GM12891 (cell line): ENCODE results near the gene PRKCSH.

Experiments
- DNase-seq: peaks from one replicate; pipeline ENCODE4 v3.0.0; 2011; ENCODE audit warnings: low spot score; ENCODE audit not compliant: insufficient read length
- FAIRE-seq: peaks from 2 replicates; lab custom pipeline; 2011; peaks lifted over from hg19 to GRCh38; lab: Jason Lieb, UNC
- PAX5 ChIP-seq: IDR thresholded peaks from 2 replicates; pipeline ENCODE4 v1.6.1; 2011; ENCODE audit warnings: low read length, moderate library complexity, mild to moderate bottlenecking; ENCODE audit not compliant: insufficient read depth, severe bottlenecking
- POLR2A ChIP-seq: IDR thresholded peaks from 2 replicates; pipeline ENCODE4 v1.6.1; 2011; ENCODE audit warnings: low read depth, low read length, control low read depth
- POLR2AphosphoS5 ChIP-seq: IDR thresholded peaks from 2 replicates; pipeline ENCODE4 v1.6.1; 2011; ENCODE audit warnings: low read depth, low read length, control low read depth
- POU2F2 ChIP-seq: IDR thresholded peaks from 2 replicates; pipeline ENCODE4 v1.6.1; 2011; ENCODE audit warnings: low read depth, mild to moderate bottlenecking, control low read depth, low read length, moderate library complexity
- SPI1 ChIP-seq: IDR thresholded peaks from 2 replicates; pipeline ENCODE4 v1.6.1; 2011; ENCODE audit warnings: low read depth, low read length, control low read depth
- TAF1 ChIP-seq: IDR thresholded peaks from 2 replicates; pipeline ENCODE4 v1.6.1; 2011; ENCODE audit warnings: low read depth, low read length, control low read depth

The PRKCSH gene

DNA sequence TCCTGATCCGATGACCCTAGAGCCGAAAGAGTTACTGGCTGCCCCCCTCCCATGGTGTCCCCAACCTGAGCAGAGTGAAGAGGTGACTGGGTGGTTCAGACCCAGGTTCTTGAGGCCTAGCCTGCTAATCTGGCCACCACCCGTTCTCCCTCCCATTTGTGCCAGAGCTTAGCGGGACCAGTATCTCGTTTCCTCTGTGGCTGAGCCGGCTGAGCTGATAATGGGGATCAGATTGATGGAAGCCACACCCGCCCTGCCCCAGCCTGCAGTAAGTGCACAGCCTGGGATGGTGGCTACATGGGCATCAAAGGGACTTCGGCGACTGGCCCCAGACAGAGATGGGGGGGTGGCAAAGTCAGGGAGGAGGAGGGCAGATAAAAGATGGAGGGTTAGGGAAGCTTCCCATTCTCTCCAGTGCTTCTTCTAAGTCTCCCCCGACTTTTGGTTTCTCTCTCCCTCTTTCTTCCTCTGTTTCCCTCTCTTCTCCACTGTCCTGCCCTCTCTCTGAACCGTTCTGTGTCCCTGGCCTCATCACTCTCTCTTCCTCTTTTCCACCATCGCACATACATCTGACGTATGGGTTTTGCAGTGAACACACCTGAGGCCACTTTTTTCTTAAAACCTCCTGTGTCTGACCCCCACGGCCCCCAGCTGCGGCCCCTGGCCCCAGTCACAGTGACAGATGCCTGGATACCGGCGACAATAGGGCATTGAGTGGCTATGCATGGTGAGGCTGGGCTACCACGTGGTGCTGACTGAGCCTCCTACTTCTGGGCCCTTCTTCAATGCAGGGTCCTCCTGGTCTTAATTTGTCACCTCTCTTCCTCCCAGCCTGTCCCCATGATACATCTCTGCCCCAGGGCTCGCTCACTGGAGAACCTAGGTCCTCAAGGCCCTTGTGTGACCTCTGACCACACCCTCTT lies 43.0 kb downstream of the PRKCSH start:
- no peak for DNase-seq
- FAIRE-seq: no peak
- no peak for TF ChIP-seq TAF1
- TF ChIP-seq POLR2AphosphoS5: no peak
- TF ChIP-seq SPI1: peak; percentile 83
- no peak for TF ChIP-seq POLR2A

DNA sequence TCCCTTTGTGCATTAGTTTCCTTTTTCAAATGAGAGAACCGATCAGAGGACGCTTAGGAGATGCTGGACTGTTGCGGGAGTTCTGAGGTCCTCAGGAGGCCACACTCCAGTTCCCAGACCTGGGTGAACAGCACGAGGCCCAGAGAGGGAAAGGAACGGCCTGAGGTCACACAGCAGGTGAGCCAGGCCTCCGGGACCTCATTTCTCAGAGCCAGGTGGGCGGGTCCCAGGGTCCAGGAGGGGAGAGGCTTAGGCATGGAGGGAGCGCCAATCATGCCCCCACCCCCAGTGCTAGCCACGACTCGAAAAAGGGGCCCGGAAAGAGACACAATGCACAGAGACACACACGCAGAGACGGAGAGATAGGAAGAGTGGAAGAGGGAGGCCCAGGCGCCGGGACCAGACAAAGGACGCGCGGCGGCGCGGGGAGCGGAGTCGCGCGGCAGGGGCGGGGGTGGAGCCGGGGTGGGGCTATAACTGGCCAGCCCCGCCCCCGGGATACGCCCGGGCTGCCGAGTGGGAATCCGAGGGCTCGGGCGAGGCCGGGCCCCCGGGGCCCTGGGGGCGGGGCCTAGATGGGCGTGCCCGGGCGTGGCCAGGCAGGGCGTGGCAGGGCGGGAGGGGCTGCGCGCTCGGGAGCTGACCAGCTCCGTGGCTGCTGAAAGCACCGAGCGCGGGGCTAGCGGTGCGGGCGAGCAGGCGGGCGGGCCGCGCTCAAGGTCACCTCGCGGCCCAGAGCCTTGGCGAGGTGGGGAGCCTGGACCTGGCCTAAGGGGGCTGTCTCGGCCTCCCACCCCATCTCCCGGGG lies 43.9 kb downstream of the PRKCSH start:
- TF ChIP-seq POLR2AphosphoS5 (no peak), SPI1 (no peak)
- no peak for DNase-seq
- no peak for FAIRE-seq

- TF ChIP-seq PAX5: no peak
- TF ChIP-seq POLR2AphosphoS5: no peak
- TF ChIP-seq POU2F2: no peak
- no peak for TF ChIP-seq POLR2A
- no peak for TF ChIP-seq SPI1
- TF ChIP-seq TAF1: no peak
- DNase-seq: no peak
- no peak for FAIRE-seq
Observed at GRCh38 chr19:11479898-11480714, 44.7 kb downstream of the PRKCSH start.

DNA sequence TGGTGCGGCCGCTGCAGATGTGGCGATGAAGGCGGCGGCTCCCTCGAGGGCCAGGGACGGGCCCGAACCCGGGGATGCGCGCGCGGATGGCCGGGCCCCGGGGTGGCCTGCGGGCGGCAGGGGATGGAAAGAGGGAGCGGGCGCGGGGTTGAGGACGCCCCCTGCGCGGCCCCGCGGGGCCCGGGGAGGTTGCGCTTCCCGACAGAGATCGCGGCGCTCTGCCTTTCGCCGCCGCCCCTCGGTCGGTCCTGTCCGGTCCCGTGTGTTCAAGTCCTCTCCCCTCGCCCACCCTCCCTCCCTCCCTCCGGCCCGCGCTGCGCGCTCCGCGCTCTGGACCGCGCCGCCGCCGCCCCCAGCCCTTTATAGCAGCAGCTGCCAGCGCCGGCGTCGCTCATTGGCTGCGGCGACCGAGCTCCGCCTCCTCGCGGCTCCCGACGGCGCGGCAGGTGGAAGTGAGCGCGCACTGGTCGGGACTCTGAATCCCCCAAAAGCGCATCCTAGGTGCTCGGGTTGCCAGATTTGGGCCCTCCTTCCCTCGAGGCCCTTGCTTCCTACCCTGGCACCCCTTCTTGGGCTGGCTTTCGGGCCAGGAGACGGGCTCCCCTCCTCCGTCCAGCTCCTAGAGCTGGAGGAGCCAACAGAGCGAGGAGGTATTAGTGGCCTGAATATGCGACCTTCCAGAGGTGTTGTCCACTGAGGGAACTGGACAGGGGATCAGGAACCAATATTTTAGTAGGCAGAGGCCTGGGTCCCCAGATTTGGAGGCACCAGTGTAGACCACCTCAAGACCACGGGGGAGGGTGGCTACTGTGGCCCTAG lies 45.5 kb downstream of the PRKCSH start, which contains the start of gene ELAVL3:
TSS of gene ELAVL3 (minus strand) at position 332 of the 819 bp plus-strand sequence. CDS start 438 bp downstream, outside the sequence.
- TF ChIP-seq POU2F2 (no peak), POLR2AphosphoS5 (no peak), POLR2A (no peak), PAX5 (no peak), TAF1 (no peak), SPI1 (no peak)
- FAIRE-seq (no peak), DNase-seq (no peak)

- FAIRE-seq: no peak
- peak; percentile 77 for DNase-seq
- TF ChIP-seq POU2F2 (no peak), PAX5 (no peak), SPI1 (no peak), POLR2A (no peak), TAF1 (no peak), POLR2AphosphoS5 (no peak)
Observed at GRCh38 chr19:11481534-11482383, 46.3 kb downstream of the PRKCSH start.

GRCh38 chr19:11482384-11483050 lies 47.1 kb downstream of the PRKCSH start:
- DNase-seq (peak; percentile 98), FAIRE-seq (peak; percentile 99)
- TF ChIP-seq POLR2A (no peak), POLR2AphosphoS5 (0 out of 2 replicates have a peak, but pooled peaks have one; percentile 24), TAF1 (no peak), PAX5 (peak; percentile 33), SPI1 (no peak), POU2F2 (peak; percentile 41; the same call in 1 of the 2 replicates)

GRCh38 chr19:11483366-11484111 lies 48.1 kb downstream of the PRKCSH start:
- DNase-seq (no peak), FAIRE-seq (no peak)
- TF ChIP-seq POLR2AphosphoS5 (no peak), POU2F2 (no peak), TAF1 (no peak), SPI1 (no peak), PAX5 (no peak)
